GM19452 (cell line): ENCODE results near the gene PREPL.
A peak's percentile ranks its signal among the peaks of the same experiment; 100 is the strongest.
"Not testable (repeated sequence)": the region's sequence is repeated elsewhere in the genome, so short reads cannot be mapped to it uniquely, and the experiment has no call there.

Experiments
- ATAC-seq: cut with Tn5 transposase; IDR thresholded peaks from one replicate; pipeline ENCODE4 v1.9.1; 2021; ENCODE audit not compliant: unreplicated experiment

PREPL gene

GRCh38 chr2:44361330-44362206 is at the start of gene PREPL, which contains the start of gene CAMKMT:
PREPL (minus strand) TSS chr2:44361494; CDS start chr2:44346342, 15,152 bp downstream.
CAMKMT (plus strand) TSS chr2:44361947.
- ATAC-seq, result peak; percentile 81

- ATAC-seq, result no peak
Observed at GRCh38 chr2:44398243-44398897, 37.1 kb upstream of the PREPL start.

GRCh38 chr2:44397447-44398175 is 36.3 kb upstream of the PREPL start:
- ATAC-seq, result no peak

GRCh38 chr2:44392338-44392943 is 31.1 kb upstream of the PREPL start:
- ATAC-seq, result no peak

- ATAC-seq, result no peak
Observed at GRCh38 chr2:44389895-44390294, 28.6 kb upstream of the PREPL start.

- ATAC-seq, result no peak
Observed at GRCh38 chr2:44388877-44389276, 27.6 kb upstream of the PREPL start.

GRCh38 chr2:44385226-44385625 is 23.9 kb upstream of the PREPL start:
- ATAC-seq, result not testable (repeated sequence)

- no peak for ATAC-seq
Observed at GRCh38 chr2:44377486-44377885, 16.2 kb upstream of the PREPL start.

GRCh38 chr2:44372246-44372645 is 11.0 kb upstream of the PREPL start:
- no peak for ATAC-seq

- no peak for ATAC-seq
Observed at GRCh38 chr2:44371445-44371844, 10.2 kb upstream of the PREPL start.

- no peak for ATAC-seq
Observed at GRCh38 chr2:44369392-44369791, 8.1 kb upstream of the PREPL start.

GRCh38 chr2:44367591-44367990 is 6.3 kb upstream of the PREPL start:
- ATAC-seq, result no peak

GRCh38 chr2:44364604-44365003 is 3.3 kb upstream of the PREPL start:
- ATAC-seq, result no peak

GRCh38 chr2:44362207-44363015 is 1.1 kb upstream of the PREPL start:
- ATAC-seq, result peak; percentile 14

GRCh38 chr2:44360749-44361329 is 455 bp downstream of the PREPL start:
- no peak for ATAC-seq

GRCh38 chr2:44358503-44358902 is 2.8 kb downstream of the PREPL start:
- ATAC-seq, result no peak

GRCh38 chr2:44354761-44355160 is 6.5 kb downstream of the PREPL start:
- ATAC-seq, result no peak

- no peak for ATAC-seq
Observed at GRCh38 chr2:44352510-44352909, 8.8 kb downstream of the PREPL start.

GRCh38 chr2:44351676-44352075 is 9.6 kb downstream of the PREPL start:
- no peak for ATAC-seq

- ATAC-seq, result no peak
Observed at GRCh38 chr2:44351088-44351487, 10.2 kb downstream of the PREPL start.
